DOHH2 (cell line): ENCODE data around the gene FOXP4.

Source experiments
- H3F3A ChIP-seq: fragments of 200-600 bp; sonication (generic), shearing (Covaris generic); 2 replicates; pipeline ENCODE4 v1.6.0; 2016; ENCODE audit warnings: antibody characterized with exemption, mild to moderate bottlenecking; ENCODE audit not compliant: control insufficient read depth, insufficient read depth
- H3K27ac ChIP-seq: fragments of 200-600 bp; sonication (generic); 2 replicates; pipeline ENCODE4 v1.5.1; 2014; ENCODE audit warnings: low read depth, mild to moderate bottlenecking, low read length, moderate library complexity
- H3K27me3 ChIP-seq: fragments of 200-600 bp; sonication (generic); 2 replicates; pipeline ENCODE4 v1.6.1; 2014; ENCODE audit warnings: mild to moderate bottlenecking, low read length, mixed read lengths; ENCODE audit not compliant: control insufficient read depth
- H3K36me3 ChIP-seq: fragments of 200-600 bp; sonication (generic); 2 replicates; pipeline ENCODE4 v1.6.1; 2014; ENCODE audit warnings: mild to moderate bottlenecking, low read length, moderate library complexity, mixed read lengths; ENCODE audit not compliant: control insufficient read depth
- H3K4me1 ChIP-seq: fragments of 200-600 bp; sonication (generic); 2 replicates; pipeline ENCODE4 v1.6.1; 2014; ENCODE audit warnings: mild to moderate bottlenecking, low read length, mixed read lengths; ENCODE audit not compliant: control insufficient read depth
- H3K4me2 ChIP-seq: fragments of 200-600 bp; sonication (generic); 2 replicates; pipeline ENCODE4 v1.6.0; 2014; ENCODE audit warnings: mild to moderate bottlenecking, low read length, moderate library complexity
- H3K4me3 ChIP-seq: fragments of 200-600 bp; sonication (generic); 2 replicates; pipeline ENCODE4 v1.5.1; 2014; ENCODE audit warnings: mild to moderate bottlenecking, low read length, mixed read lengths
- H3K79me2 ChIP-seq: fragments of 200-600 bp; sonication (generic); 2 replicates; pipeline ENCODE4 v1.6.1; 2014; ENCODE audit warnings: mild to moderate bottlenecking, low read length, mixed read lengths; ENCODE audit not compliant: control insufficient read depth
- H3K9me2 ChIP-seq: fragments of 200-600 bp; sonication (generic); replicated peaks from 2 replicates; pipeline ENCODE4 v1.6.1; 2014; ENCODE audit warnings: mild to moderate bottlenecking, low read length, mixed read lengths; ENCODE audit not compliant: control insufficient read depth
- H3K9me3 ChIP-seq: fragments of 200-600 bp; sonication (generic); 2 replicates; pipeline ENCODE4 v1.6.1; 2014; ENCODE audit warnings: antibody characterized with exemption, low read length, mixed read lengths; ENCODE audit not compliant: control insufficient read depth, insufficient read depth
- H4K20me1 ChIP-seq: fragments of 200-600 bp; sonication (generic); 2 replicates; pipeline ENCODE4 v1.6.0; 2014; ENCODE audit warnings: low read depth, mild to moderate bottlenecking, antibody characterized with exemption, low read length, moderate library complexity; ENCODE audit not compliant: control insufficient read depth, insufficient read depth
- EZH2phosphoT487 ChIP-seq: fragments of 200-600 bp; sonication (generic); IDR thresholded peaks from 2 replicates; pipeline ENCODE4 v1.6.1; 2017; ENCODE audit warnings: borderline replicate concordance, mild to moderate bottlenecking, antibody characterized with exemption, low read length, moderate library complexity, mixed read lengths
- TF ChIP-seq, protein P1 (sequence below): fragments of 200-600 bp; sonication (generic); IDR thresholded peaks from one replicate; pipeline ENCODE4 v1.5.1; 2014; ENCODE audit warnings: antibody characterized with exemption, mild to moderate bottlenecking, low read depth, low read length; ENCODE audit not compliant: poor library complexity, severe bottlenecking

FOXP4 gene

DNA sequence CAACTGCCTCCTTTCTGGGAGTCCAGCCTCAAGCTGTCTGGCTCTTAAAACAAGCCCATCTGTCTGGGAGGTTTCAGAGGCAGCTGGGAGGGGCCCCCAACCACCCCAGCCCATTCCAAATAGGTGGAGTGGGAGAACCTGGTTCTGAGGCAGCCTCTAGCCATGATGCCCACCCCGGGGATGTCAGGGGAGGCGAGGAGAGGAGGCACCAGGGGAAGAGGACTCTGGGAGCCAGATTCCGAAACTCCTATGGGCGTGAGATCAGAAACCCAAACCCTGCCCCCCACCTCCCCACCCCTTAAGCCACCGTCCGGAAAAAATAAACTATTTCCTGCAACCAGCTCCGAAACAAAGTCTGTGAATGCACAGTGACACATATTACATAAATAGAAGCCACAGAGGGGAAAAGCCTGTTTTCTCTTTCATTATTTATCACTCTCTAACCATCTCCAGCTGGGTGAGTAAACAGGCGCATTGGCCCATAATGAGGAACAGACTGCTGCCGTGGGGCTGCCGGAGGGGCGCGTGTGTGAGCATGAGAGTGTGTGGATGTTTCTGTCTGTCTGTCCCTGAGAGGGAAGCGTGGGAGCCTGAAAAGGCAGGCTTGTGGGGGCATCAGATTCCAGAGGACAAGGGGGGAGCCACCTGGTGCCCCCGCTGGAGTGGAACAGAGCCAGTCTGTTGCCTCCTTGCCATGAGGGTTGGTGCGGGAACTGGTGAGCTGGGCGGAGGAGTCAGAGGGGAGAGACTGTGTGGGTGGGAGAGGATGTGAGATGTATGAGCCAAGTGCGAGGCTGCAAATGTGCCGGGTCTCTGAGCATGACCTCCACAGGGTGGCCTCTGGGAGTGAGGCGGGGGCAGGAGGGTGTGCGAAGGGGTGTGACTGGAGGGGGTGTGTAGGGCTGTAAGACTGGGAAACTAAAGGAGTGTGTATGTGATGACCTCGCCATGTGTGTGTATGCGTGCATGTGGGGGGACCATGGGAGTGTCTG is 14.3 kb upstream of the FOXP4 start:
- no peaks in the 10 kb centered on the region for H3K79me2 ChIP-seq
- no peaks in the 10 kb centered on the region for H3K36me3 ChIP-seq
- TF ChIP-seq EZH2phosphoT487: no peak
- TF ChIP-seq, protein P1, sequence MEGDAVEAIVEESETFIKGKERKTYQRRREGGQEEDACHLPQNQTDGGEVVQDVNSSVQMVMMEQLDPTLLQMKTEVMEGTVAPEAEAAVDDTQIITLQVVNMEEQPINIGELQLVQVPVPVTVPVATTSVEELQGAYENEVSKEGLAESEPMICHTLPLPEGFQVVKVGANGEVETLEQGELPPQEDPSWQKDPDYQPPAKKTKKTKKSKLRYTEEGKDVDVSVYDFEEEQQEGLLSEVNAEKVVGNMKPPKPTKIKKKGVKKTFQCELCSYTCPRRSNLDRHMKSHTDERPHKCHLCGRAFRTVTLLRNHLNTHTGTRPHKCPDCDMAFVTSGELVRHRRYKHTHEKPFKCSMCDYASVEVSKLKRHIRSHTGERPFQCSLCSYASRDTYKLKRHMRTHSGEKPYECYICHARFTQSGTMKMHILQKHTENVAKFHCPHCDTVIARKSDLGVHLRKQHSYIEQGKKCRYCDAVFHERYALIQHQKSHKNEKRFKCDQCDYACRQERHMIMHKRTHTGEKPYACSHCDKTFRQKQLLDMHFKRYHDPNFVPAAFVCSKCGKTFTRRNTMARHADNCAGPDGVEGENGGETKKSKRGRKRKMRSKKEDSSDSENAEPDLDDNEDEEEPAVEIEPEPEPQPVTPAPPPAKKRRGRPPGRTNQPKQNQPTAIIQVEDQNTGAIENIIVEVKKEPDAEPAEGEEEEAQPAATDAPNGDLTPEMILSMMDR: no peak
- H3K27ac ChIP-seq: peak overlapping the region; percentile 25; the same call in 1 of the 2 replicates
- H3K4me3 ChIP-seq: peak overlapping the region; percentile 52
- H3K4me1 ChIP-seq: peaks cover 20% of the 10 kb centered on the region
- H3K27me3 ChIP-seq: peaks cover 14% of the 10 kb centered on the region
- H3K9me3 ChIP-seq: no peaks in the 10 kb centered on the region
- H4K20me1 ChIP-seq: no peaks in the 10 kb centered on the region
- H3K4me2 ChIP-seq: peak overlapping the region; percentile 67
- no peaks in the 10 kb centered on the region for H3K9me2 ChIP-seq
- no peaks in the 10 kb centered on the region for H3F3A ChIP-seq

DNA sequence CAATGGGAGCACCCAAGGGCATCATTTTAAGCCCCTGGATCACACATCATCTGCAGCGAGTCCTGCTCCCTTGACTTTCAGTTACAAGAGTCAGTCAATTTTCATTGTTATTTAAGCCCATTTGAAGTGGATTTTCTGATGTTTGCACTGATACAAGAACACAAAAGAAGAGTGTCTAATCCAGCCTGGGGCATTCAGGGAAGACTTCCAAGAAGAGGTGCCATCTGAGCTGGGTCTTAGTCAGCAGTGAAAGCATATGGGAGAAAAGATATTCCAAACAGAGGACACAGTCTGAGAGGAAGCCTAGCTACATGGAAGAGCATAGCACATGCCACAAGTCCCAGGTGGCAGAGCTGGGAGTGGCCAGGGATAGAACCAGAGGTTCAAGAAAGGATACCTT is 10.4 kb upstream of the FOXP4 start:
- no peak overlapping the region for H3K4me2 ChIP-seq
- H3K9me3 ChIP-seq: no peaks in the 10 kb centered on the region
- H3K27ac ChIP-seq: no peak overlapping the region
- H3K4me3 ChIP-seq: no peak overlapping the region
- no peaks in the 10 kb centered on the region for H3K79me2 ChIP-seq
- H3K9me2 ChIP-seq: no peaks in the 10 kb centered on the region
- no peaks in the 10 kb centered on the region for H3K27me3 ChIP-seq
- TF ChIP-seq EZH2phosphoT487: no peak
- TF ChIP-seq, protein P1: no peak
- peaks cover 38% of the 10 kb centered on the region for H3K4me1 ChIP-seq
- no peaks in the 10 kb centered on the region for H4K20me1 ChIP-seq
- H3F3A ChIP-seq: no peaks in the 10 kb centered on the region
- H3K36me3 ChIP-seq: no peaks in the 10 kb centered on the region

DNA sequence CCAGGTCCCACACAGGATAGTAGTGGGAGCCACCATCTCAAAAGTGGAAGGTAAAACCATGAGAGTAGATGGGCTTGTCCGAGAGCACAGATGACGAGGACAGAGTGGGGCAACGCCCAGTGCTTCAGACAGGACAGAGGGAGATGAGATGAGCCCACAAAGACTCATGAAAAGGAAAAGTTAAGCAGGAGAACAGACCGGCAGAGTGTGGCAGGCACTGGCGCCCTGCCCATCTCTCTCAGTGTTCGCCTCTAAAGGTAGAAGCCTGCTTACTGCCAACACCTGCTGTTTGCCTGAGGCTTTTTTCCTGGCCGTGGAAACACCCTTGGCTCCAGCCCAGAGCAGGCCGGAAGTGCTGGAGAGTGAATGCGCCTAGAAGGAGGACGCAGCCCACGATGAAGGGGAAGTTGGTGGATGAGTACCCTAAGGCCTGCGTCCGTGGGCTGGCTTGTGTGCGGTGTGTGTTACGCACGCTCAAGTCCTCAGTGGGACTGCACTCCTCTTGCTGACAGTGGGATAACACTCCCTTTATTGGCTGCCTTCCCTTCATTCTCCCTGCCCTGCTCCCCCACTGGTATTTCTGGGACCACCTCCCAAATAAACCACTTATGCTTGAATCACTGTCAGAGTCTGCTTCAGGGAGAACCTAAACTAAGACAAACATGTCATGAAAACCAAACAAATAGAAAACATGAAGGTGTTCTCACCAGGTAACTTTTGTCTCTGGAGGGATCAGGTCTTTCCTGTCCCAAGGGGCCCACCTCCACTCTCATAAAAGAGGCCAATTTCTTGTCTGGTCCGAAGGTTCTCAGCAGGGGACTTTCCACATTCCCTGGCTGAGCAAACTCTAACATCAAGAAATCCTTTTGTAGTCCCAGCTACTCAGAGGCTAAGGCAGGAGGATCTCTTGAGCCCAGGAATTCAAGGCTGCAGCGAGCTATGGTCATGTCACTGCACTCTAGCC is 9.1 kb upstream of the FOXP4 start:
- Histone ChIP-seq H3K4me2 (no peak overlapping the region), H3F3A (0 out of 2 replicates have a peak, but pooled peaks cover 2% of the 10 kb centered on the region), H3K4me1 (peaks cover 26% of the 10 kb centered on the region), H3K79me2 (no peaks in the 10 kb centered on the region), H4K20me1 (no peaks in the 10 kb centered on the region), H3K27ac (no peak overlapping the region), H3K27me3 (no peaks in the 10 kb centered on the region), H3K4me3 (no peak overlapping the region), H3K36me3 (no peaks in the 10 kb centered on the region), H3K9me3 (no peaks in the 10 kb centered on the region), H3K9me2 (no peaks in the 10 kb centered on the region)
- TF ChIP-seq EZH2phosphoT487: no peak
- TF ChIP-seq, protein P1: no peak
